GM18526 (cell line): ENCODE data around the gene TRMT1.

Source experiments
- POLR2A ChIP-seq: IDR thresholded peaks from 3 replicates; pipeline ENCODE4 v1.6.1; 2011; ENCODE audit not compliant: insufficient read length; ENCODE audit errors: extremely low read depth

The TRMT1 gene

GRCh38 chr19:13069415-13070359, 46.9 kb downstream of the TRMT1 start:
- no peak for TF ChIP-seq POLR2A

- TF ChIP-seq POLR2A = no peak
Measured at GRCh38 chr19:13068085-13068846, 48.3 kb downstream of the TRMT1 start.

GRCh38 chr19:13066933-13067807, 49.4 kb downstream of the TRMT1 start:
- TF ChIP-seq POLR2A = no peak

DNA sequence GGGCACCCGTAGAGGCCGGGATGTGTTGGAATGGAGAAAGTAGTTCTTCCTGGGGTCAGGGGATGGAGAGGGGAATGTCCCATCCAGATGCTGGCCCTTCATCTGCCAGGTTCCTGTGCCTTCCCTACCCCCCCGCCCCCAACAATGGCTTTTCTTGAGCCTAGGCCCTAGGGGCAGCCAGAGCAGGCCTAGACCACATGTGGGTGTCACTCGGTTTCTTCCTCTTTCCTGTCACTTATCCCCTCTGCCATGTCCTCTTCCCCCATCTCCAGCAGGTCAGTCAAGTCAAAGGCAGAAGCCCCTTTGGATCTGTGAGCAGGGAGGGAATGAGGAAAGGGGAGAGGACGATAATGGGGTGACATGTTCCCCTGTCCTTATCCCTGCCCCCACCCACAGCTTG, 50.3 kb downstream of the TRMT1 start:
- TF ChIP-seq POLR2A = no peak

GRCh38 chr19:13064092-13064489, 52.4 kb downstream of the TRMT1 start:
- no peak for TF ChIP-seq POLR2A

- TF ChIP-seq POLR2A = no peak
Measured at GRCh38 chr19:13063461-13064091, 53.0 kb downstream of the TRMT1 start.

DNA sequence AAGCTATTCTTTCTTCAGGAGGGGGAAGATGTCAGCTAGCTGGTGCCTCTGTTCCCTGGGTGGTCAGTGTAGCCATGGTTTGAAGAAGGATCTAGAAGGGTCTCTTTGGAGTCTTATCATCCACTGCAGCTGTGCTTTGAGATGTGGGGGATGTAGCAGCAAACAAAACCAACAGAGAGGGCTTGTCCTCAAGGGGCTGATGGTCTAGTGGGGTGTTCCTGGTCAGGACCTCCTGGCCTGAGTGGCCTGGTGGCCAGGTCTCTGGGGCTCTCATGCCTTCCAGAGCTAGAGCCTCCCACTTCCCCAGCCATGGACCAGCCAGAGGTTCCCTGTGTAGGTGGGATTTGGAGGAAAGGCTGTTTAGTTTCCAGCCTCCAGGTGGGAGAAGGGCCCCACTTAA, 54.2 kb downstream of the TRMT1 start:
- TF ChIP-seq POLR2A = no peak

- no peak for TF ChIP-seq POLR2A
Measured at GRCh38 chr19:13060964-13061927, 55.3 kb downstream of the TRMT1 start.

DNA sequence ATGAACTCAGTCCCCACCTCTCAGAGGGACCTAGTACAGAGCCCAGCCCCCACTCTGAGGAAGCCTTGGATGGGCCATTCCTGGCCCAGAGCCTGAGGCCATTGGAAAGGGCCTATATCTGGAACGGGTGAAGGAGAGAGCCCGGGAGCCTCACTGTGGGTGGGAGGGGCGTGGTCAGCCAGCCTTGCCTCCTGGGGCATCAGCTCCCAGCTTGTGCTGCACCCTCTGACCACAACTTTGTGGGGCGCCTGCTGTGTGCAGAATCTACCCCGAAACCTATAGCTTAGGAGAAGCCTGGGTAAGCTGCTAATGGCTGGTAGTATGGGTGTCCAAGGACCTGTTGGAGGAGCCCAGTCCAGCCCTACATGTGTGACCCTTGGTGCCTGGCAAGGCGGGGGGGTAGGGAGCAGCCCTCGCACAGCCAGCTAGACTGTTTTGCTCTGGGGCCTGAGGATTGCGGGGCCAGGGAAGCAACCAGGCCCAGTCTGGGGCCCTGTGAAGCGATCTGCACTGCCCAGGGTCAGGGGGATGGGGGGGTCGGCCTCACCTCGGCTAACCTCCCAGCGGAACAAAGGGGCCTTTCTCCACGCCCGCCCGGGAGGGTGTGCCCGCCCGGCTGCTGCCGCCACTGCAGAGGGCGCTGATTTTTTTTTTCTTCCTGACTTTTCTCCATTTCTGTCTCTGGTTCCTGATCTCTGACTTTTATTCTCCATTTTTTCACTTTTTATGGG, 56.1 kb downstream of the TRMT1 start:
- TF ChIP-seq POLR2A = no peak

DNA sequence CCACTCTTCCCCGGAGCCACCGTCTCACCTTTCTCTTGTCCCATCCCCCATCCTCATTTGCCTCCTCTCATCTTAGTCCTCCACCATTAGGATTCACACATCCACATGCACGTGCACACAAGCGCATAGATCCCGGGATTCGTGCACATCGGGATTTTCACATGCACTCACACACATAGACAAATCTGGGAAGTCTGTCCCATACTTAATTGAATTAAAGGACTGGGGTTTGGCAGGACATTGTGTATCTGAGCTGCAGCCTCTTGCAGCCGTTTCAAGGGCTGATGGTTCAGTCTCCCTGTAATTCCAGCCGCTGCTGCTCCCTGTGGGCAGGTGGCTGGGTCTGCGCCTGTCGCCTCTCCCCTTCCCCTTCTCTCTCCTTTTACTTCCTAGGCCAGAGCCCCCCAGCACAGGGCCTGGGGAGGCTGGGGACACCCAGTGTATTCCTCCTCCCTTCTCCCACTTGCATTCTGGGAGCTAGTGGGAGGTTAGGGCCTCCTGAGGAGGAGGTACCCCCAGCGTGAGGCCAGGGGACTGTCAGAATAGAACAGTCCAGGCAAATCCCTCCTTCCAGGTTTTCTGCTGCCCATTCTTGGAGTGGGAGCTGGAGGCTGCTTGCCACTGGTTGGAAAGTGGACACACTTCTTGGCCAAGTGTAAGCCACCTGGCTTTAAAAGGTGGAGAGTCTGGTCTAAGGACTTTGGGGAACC, 57.4 kb downstream of the TRMT1 start:
- no peak for TF ChIP-seq POLR2A

- no peak for TF ChIP-seq POLR2A
Measured at GRCh38 chr19:13057744-13058143, 58.8 kb downstream of the TRMT1 start.

DNA sequence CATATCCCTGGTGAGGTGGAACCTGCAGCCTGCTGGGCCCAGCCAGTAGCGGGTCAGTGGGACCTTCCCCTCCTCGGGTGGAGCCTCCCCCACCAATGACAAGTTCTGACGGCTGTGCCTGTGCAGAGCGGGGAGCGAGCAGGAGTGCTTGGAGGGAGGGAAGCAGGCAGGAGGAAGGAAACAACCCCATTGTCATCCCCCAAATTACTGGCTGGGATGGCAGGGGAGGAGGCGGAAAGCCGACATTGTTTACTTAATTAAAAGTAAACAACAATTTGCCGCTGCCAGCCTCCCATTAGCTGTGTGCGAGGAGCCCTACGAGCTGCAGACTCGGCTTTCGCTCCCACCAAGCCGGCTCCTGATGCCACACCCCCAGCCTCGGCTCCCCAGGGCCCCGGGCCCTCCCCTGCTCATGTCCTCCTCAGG, 59.4 kb downstream of the TRMT1 start:
- no peak for TF ChIP-seq POLR2A
